ENCODE measurements around the gene SEL1L3.

DNA sequence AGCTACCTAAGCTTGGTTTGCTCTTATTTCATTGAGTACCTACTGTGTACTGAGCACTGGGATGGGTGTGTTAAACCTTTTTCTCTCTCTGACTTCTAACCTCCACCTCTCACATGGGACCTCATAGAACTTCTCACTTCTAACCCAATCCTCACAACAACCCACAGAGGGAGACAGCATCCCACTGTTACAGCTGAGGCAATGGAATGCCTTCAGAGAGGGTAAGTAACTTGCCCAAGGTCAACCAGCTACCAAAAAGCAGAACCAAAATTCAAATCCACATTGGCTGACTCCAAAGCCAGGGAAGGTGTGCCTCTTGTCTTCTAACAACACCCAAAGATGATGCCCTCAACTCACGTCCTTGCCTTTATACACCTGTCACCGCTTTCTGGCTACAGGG, 5.4 kb downstream of the SEL1L3 start:
- TF ChIP-seq, protein P1, sequence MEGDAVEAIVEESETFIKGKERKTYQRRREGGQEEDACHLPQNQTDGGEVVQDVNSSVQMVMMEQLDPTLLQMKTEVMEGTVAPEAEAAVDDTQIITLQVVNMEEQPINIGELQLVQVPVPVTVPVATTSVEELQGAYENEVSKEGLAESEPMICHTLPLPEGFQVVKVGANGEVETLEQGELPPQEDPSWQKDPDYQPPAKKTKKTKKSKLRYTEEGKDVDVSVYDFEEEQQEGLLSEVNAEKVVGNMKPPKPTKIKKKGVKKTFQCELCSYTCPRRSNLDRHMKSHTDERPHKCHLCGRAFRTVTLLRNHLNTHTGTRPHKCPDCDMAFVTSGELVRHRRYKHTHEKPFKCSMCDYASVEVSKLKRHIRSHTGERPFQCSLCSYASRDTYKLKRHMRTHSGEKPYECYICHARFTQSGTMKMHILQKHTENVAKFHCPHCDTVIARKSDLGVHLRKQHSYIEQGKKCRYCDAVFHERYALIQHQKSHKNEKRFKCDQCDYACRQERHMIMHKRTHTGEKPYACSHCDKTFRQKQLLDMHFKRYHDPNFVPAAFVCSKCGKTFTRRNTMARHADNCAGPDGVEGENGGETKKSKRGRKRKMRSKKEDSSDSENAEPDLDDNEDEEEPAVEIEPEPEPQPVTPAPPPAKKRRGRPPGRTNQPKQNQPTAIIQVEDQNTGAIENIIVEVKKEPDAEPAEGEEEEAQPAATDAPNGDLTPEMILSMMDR (IDR thresholded peaks at IDR 0.05) = no peak
- no peak for TF ChIP-seq POLR2A (IDR thresholded peaks at IDR 0.05)
- TF ChIP-seq EP300 (IDR thresholded peaks at IDR 0.05) = no peak
- TF ChIP-seq POLR2AphosphoS5 (IDR thresholded peaks at IDR 0.05) = no peak

Measured in stomach (tissue), 4 donors.